WTC11 (cell line): ENCODE data around the gene GCDH. TPM values are rescaled to one million over a fixed set of nuclear protein-coding genes. Genes with fewer than 3 reads are reported as not detected.

Source experiments
- ATAC-seq: fragments of 200-7000 bp; cut with Tn5 transposase; 2 replicates; pipeline ENCODE4 v1.10.0; 2021; ENCODE audit warnings: mild to moderate bottlenecking, moderate library complexity
- CTCF ChIA-PET: fragments of 300-600 bp; sonication (Branson Sonifier 250); formaldehyde crosslinking; loops from one replicate; lab custom pipeline; 2021; ENCODE audit warnings: antibody characterized with exemption; lab: Charles Lee
- POLR2A ChIA-PET: fragments of 350-600 bp; sonication (Branson Sonifier 250); formaldehyde crosslinking; loops from one replicate; lab custom pipeline; 2021; ENCODE audit warnings: antibody characterized with exemption; lab: Charles Lee
- DNase-seq: peaks from one replicate; pipeline ENCODE4 v3.0.0; 2021; ENCODE audit warnings: low spot score
- H3K27ac Mint-ChIP-seq: 2 replicates; pipeline ENCODE4 v1.8.0; 2021; ENCODE audit warnings: mixed read lengths
- H3K27me3 Mint-ChIP-seq: 2 replicates; pipeline ENCODE4 v1.8.0; 2021; ENCODE audit warnings: low read depth, mild to moderate bottlenecking, moderate library complexity, mixed read lengths
- H3K36me3 Mint-ChIP-seq: 2 replicates; pipeline ENCODE4 v1.8.0; 2021; ENCODE audit warnings: mixed read lengths
- H3K4me1 Mint-ChIP-seq: 2 replicates; pipeline ENCODE4 v1.8.0; 2022; ENCODE audit warnings: mixed read lengths
- H3K4me3 Mint-ChIP-seq: 2 replicates; pipeline ENCODE4 v1.8.0; 2021; ENCODE audit warnings: mild to moderate bottlenecking, moderate library complexity, mixed read lengths
- H3K9me3 Mint-ChIP-seq: 2 replicates; pipeline ENCODE4 v1.8.0; 2021; ENCODE audit warnings: mixed read lengths
- ETV6 ChIP-seq: sonication (generic); formaldehyde crosslinking; IDR thresholded peaks from 2 replicates; pipeline ENCODE4 v1.8.1; 2022; ENCODE audit warnings: mild to moderate bottlenecking, missing genetic modification reagents
- NFYB ChIP-seq: sonication (generic); formaldehyde crosslinking; conservative IDR thresholded peaks from 2 replicates; pipeline ENCODE4 v1.8.0; 2022; ENCODE audit warnings: low read depth, missing genetic modification reagents
- SP1 ChIP-seq: sonication (generic); formaldehyde crosslinking; conservative IDR thresholded peaks from 2 replicates; pipeline ENCODE4 v1.8.1; 2022; ENCODE audit warnings: missing genetic modification reagents
- ZNF232 ChIP-seq: sonication (generic); formaldehyde crosslinking; IDR thresholded peaks from 2 replicates; pipeline ENCODE4 v1.8.0; 2022; ENCODE audit warnings: mild to moderate bottlenecking, missing genetic modification reagents
- ZNF671 ChIP-seq: fragments of 250-450 bp; sonication (Bioruptor Pico); IDR thresholded peaks from 2 replicates; pipeline ENCODE4 v1.8.0; 2021; ENCODE audit warnings: mild to moderate bottlenecking
- total RNA-seq: library from RNA; stranded (reverse); gene quantifications from 3 replicates; pipeline ENCODE4 v1.2.3, GENCODE V29; 2021
- TF ChIP-seq, protein P1 (sequence below): sonication (generic); formaldehyde crosslinking; IDR thresholded peaks from 2 replicates; pipeline ENCODE4 v1.8.0; 2022; ENCODE audit warnings: missing genetic modification reagents
- TF ChIP-seq, protein P2 (sequence below): fragments of 200-600 bp; IDR thresholded peaks from 2 replicates; pipeline ENCODE4 v1.8.0; 2022; ENCODE audit warnings: antibody characterized with exemption

Gene GCDH
- total RNA-seq, 1 experiment from 2014 or later: 69.0 TPM

DNA sequence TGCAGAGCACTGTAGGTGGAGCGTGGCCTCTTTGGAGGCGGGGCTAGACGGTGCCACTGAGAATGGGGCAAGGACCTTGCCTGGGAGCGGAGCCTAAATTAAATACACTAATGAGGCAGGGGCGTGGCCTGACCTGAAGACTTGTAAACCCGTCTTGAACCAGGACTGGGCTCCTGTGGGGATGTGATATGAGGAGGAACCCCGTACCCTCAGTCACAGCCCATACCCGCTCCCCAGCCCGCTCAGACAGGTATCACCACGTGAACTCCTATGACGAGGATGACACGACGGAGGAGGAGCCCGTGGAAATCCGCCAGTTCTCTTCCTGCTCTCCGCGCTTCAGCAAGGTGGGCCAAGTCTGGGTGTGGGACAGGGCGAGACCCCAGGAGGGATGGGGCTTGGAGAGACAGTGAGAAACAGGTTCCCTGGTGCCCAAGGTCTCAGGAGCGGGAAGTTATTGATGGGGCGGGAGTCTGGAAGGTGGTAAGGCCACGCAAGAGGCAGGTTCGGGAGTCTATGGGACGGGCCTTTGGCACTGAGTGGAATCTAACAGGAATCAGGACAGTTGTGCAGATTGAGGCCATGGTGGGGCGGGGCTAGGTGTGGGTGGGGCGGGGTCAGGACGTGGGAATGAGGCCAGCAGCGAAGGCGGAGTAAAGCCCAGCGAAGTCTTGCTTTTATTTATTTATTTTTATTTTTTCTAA, 24.4 kb upstream of the GCDH start:
- peak; percentile 2 for ATAC-seq
- Mint-ChIP-seq H3K36me3 (peaks cover 17% of the 10 kb centered on the region), H3K9me3 (no peaks in the 10 kb centered on the region), H3K27ac (peak overlapping the region; percentile 93), H3K4me1 (peaks cover 28% of the 10 kb centered on the region), H3K4me3 (peak overlapping the region; percentile 76), H3K27me3 (peaks cover 9% of the 10 kb centered on the region; the same call in 1 of the 2 replicates)
- CTCF ChIA-PET: interaction anchor here (0.9 to 3.5 kb wide), 4 partner anchors 19 to 20 kb away, joined by 3 to 39 read pairs (median 4); no protein-coding TSS in a partner anchor
- POLR2A ChIA-PET: interaction anchor here (1.0 kb wide), 1 partner anchor 19 kb away, joined by 4 read pairs; no protein-coding TSS in a partner anchor
- TF ChIP-seq ZNF671: no peak
- TF ChIP-seq, protein P1, sequence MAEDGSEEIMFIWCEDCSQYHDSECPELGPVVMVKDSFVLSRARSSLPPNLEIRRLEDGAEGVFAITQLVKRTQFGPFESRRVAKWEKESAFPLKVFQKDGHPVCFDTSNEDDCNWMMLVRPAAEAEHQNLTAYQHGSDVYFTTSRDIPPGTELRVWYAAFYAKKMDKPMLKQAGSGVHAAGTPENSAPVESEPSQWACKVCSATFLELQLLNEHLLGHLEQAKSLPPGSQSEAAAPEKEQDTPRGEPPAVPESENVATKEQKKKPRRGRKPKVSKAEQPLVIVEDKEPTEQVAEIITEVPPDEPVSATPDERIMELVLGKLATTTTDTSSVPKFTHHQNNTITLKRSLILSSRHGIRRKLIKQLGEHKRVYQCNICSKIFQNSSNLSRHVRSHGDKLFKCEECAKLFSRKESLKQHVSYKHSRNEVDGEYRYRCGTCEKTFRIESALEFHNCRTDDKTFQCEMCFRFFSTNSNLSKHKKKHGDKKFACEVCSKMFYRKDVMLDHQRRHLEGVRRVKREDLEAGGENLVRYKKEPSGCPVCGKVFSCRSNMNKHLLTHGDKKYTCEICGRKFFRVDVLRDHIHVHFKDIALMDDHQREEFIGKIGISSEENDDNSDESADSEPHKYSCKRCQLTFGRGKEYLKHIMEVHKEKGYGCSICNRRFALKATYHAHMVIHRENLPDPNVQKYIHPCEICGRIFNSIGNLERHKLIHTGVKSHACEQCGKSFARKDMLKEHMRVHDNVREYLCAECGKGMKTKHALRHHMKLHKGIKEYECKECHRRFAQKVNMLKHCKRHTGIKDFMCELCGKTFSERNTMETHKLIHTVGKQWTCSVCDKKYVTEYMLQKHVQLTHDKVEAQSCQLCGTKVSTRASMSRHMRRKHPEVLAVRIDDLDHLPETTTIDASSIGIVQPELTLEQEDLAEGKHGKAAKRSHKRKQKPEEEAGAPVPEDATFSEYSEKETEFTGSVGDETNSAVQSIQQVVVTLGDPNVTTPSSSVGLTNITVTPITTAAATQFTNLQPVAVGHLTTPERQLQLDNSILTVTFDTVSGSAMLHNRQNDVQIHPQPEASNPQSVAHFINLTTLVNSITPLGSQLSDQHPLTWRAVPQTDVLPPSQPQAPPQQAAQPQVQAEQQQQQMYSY (CRISPR knock-in tag): peak; percentile 29; the same call in 1 of the 2 replicates
- DNase-seq: peak; percentile 34

DNA sequence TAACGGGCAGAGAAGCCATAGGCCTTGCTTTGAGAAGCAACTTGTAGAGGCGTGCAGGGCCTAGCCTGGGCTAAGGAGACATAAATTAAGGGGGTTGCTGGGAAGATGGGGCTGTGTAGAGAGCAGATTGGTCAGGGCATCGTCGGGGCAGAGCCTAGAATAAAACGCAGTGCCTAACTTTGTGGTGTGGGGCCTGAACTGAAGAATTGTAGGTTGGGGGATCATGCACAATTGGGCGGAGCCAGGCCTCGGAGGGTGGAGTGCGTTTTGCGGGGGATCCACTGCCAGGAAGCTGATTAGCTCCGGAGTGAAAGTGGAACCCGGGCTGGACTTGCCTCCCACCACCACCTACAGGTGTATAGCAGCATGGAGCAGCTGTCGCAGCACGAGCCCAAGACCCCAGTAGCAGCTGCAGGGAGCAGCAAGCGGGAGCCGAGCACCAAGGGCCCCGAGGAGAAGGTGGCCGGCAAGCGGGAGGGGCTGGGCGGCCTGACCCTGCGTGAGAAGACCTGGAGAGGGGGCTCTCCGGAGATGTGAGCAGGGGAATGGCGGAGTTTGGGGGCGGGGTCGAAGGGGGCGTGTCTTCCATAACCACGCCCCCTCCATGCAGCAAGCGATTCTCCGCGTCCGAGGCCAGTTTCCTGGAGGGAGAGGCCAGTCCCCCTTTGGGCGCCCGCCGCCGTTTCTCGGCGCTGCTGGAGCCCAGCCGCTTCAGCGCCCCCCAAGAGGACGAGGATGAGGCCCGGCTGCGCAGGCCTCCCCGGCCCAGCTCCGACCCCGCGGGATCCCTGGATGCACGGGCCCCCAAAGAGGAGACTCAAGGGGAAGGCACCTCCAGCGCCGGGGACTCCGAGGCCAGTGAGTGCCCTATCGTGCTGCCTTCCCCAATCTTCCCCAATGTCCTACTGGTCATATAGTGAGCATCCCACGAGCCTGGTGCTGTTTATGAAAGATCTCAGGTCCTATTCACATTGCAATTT, 23.6 kb upstream of the GCDH start:
- peak overlapping the region; percentile 76 for H3K4me3 Mint-ChIP-seq
- TF ChIP-seq ZNF232 (CRISPR knock-in tag) (no peak), ETV6 (CRISPR knock-in tag) (peak; percentile 21; the same call in 1 of the 2 replicates), SP1 (CRISPR knock-in tag) (peak; percentile 73)
- TF ChIP-seq, protein P1 (CRISPR knock-in tag): peak; percentile 77
- peaks cover 25% of the 10 kb centered on the region for H3K36me3 Mint-ChIP-seq
- peak; percentile 91 for DNase-seq
- peaks cover 8% of the 10 kb centered on the region for H3K9me3 Mint-ChIP-seq
- H3K4me1 Mint-ChIP-seq: peaks cover 28% of the 10 kb centered on the region
- H3K27me3 Mint-ChIP-seq: peaks cover 12% of the 10 kb centered on the region; the same call in 1 of the 2 replicates
- ATAC-seq: peak; percentile 81
- H3K27ac Mint-ChIP-seq: peak overlapping the region; percentile 87
- ChIA-PET CTCF (interaction anchor here (1.0 to 1.5 kb wide), 3 partner anchors 18 to 21 kb away, joined by 3 to 4 read pairs (median 4); no protein-coding TSS in a partner anchor), POLR2A (interaction anchor here (1.0 kb wide), 1 partner anchor 20 kb away, joined by 4 read pairs; no protein-coding TSS in a partner anchor)

DNA sequence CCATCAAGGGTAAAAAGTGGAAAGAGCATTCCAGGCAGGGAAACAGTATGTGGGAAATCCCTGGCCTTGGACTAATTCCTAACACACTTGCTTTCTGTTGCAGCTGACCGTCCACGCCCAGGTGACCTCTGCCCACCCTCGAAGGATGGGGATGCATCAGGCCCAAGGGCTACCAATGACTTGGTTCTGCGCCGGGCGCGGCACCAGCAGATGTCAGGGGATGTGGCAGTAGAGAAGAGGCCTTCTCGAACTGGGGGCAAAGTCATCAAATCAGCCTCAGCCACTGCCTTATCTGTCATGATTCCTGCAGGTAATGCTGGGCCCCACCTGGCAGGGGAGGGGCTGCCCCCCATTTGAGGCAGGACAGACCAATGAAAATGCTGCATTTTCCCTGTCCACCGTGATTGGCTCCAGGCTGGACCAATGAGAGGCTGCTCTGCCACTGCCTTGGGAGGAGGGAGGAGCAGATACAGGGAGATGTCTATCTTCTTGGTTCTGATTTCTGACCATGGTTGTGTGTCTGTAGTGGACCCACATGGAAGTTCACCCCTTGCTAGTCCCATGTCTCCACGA, 22.3 kb upstream of the GCDH start:
- DNase-seq: peak; percentile 71
- POLR2A ChIA-PET: no interaction called here

More for the DNA sequence above, 22.3 kb upstream of the GCDH start:
- CTCF ChIA-PET: interaction anchor here (0.9 kb wide), 1 partner anchor 22 kb away, joined by 3 read pairs; no protein-coding TSS in a partner anchor
- Mint-ChIP-seq H3K4me3 (peak overlapping the region; percentile 76; the same call in 1 of the 2 replicates), H3K9me3 (peaks cover 8% of the 10 kb centered on the region), H3K27me3 (peaks cover 18% of the 10 kb centered on the region), H3K36me3 (peaks cover 38% of the 10 kb centered on the region), H3K4me1 (peaks cover 28% of the 10 kb centered on the region), H3K27ac (no peak overlapping the region)
- peak; percentile 83 for TF ChIP-seq NFYB (CRISPR knock-in tag)
- TF ChIP-seq, protein P2, sequence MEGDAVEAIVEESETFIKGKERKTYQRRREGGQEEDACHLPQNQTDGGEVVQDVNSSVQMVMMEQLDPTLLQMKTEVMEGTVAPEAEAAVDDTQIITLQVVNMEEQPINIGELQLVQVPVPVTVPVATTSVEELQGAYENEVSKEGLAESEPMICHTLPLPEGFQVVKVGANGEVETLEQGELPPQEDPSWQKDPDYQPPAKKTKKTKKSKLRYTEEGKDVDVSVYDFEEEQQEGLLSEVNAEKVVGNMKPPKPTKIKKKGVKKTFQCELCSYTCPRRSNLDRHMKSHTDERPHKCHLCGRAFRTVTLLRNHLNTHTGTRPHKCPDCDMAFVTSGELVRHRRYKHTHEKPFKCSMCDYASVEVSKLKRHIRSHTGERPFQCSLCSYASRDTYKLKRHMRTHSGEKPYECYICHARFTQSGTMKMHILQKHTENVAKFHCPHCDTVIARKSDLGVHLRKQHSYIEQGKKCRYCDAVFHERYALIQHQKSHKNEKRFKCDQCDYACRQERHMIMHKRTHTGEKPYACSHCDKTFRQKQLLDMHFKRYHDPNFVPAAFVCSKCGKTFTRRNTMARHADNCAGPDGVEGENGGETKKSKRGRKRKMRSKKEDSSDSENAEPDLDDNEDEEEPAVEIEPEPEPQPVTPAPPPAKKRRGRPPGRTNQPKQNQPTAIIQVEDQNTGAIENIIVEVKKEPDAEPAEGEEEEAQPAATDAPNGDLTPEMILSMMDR: no peak
- TF ChIP-seq, all 79 proteins: peak for 1
- ATAC-seq: peak; percentile 12
